ENCODE measurements around the gene DVL2.

- peak in 1 of 2 donors; percentile 16 for TF ChIP-seq GABPA (IDR thresholded peaks at IDR 0.05 in 1 of 2, conservative IDR thresholded peaks at IDR 0.05 in 1 of 2)
- peak; percentile 16 to 50 for TF ChIP-seq RXRA (IDR thresholded peaks at IDR 0.05)
- TF ChIP-seq, protein P1, sequence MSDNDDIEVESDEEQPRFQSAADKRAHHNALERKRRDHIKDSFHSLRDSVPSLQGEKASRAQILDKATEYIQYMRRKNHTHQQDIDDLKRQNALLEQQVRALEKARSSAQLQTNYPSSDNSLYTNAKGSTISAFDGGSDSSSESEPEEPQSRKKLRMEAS (IDR thresholded peaks at IDR 0.05), result peak; percentile 71
- TF ChIP-seq, protein P2, sequence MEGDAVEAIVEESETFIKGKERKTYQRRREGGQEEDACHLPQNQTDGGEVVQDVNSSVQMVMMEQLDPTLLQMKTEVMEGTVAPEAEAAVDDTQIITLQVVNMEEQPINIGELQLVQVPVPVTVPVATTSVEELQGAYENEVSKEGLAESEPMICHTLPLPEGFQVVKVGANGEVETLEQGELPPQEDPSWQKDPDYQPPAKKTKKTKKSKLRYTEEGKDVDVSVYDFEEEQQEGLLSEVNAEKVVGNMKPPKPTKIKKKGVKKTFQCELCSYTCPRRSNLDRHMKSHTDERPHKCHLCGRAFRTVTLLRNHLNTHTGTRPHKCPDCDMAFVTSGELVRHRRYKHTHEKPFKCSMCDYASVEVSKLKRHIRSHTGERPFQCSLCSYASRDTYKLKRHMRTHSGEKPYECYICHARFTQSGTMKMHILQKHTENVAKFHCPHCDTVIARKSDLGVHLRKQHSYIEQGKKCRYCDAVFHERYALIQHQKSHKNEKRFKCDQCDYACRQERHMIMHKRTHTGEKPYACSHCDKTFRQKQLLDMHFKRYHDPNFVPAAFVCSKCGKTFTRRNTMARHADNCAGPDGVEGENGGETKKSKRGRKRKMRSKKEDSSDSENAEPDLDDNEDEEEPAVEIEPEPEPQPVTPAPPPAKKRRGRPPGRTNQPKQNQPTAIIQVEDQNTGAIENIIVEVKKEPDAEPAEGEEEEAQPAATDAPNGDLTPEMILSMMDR (IDR thresholded peaks at IDR 0.05; ENCODE audit: low read depth, low read length, missing input control), result no peak
- TF ChIP-seq, protein P3, sequence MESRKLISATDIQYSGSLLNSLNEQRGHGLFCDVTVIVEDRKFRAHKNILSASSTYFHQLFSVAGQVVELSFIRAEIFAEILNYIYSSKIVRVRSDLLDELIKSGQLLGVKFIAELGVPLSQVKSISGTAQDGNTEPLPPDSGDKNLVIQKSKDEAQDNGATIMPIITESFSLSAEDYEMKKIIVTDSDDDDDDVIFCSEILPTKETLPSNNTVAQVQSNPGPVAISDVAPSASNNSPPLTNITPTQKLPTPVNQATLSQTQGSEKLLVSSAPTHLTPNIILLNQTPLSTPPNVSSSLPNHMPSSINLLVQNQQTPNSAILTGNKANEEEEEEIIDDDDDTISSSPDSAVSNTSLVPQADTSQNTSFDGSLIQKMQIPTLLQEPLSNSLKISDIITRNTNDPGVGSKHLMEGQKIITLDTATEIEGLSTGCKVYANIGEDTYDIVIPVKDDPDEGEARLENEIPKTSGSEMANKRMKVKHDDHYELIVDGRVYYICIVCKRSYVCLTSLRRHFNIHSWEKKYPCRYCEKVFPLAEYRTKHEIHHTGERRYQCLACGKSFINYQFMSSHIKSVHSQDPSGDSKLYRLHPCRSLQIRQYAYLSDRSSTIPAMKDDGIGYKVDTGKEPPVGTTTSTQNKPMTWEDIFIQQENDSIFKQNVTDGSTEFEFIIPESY (IDR thresholded peaks at IDR 0.05), result no peak
These were observed 50.2 kb downstream of the DVL2 start for GRCh38 chr17:7184091-7184488.
